ENCODE measurements around the gene SLC26A1.

Gene SLC26A1

GRCh38 chr4:989722-990471 lies 3.3 kb downstream of the SLC26A1 start:
- Histone ChIP-seq H3K4me1 (ENCODE audit: insufficient read depth, insufficient read length) (peaks cover 20% of the 10 kb centered on the region), H3K4me3 (ENCODE audit: insufficient read length, low read depth) (no peak overlapping the region), H3K9me3 (ENCODE audit: insufficient read depth, low read length) (no peaks in the 10 kb centered on the region), H3K27me3 (ENCODE audit: insufficient read depth, insufficient read length) (peaks cover 14% of the 10 kb centered on the region), H3K36me3 (ENCODE audit: insufficient read depth, insufficient read length, low read length) (peaks cover 7% of the 10 kb centered on the region), H3K9ac (ENCODE audit: insufficient read length, low read depth) (no peak overlapping the region)
- DNase-seq (ENCODE audit: low read depth, low spot score), result no peak
- TF ChIP-seq SUZ12 (IDR thresholded peaks at IDR 0.05; ENCODE audit: extremely low read depth, insufficient read depth, insufficient read length) (no peak), YY1 (IDR thresholded peaks at IDR 0.05; ENCODE audit: insufficient read depth, insufficient read length) (no peak), ZNF274 (IDR thresholded peaks at IDR 0.05; ENCODE audit: low read depth, low read length) (no peak)

- H3K9ac ChIP-seq (ENCODE audit: insufficient read length, low read depth), result no peak overlapping the region
- H3K4me1 ChIP-seq (ENCODE audit: insufficient read depth, insufficient read length), result peaks cover 20% of the 10 kb centered on the region
- peaks cover 7% of the 10 kb centered on the region for H3K36me3 ChIP-seq (ENCODE audit: insufficient read depth, insufficient read length, low read length)
- peaks cover 14% of the 10 kb centered on the region for H3K27me3 ChIP-seq (ENCODE audit: insufficient read depth, insufficient read length)
- no peak for TF ChIP-seq YY1 (IDR thresholded peaks at IDR 0.05; ENCODE audit: insufficient read depth, insufficient read length)
- TF ChIP-seq ZNF274 (IDR thresholded peaks at IDR 0.05; ENCODE audit: low read depth, low read length), result no peak
- no peak for TF ChIP-seq SUZ12 (IDR thresholded peaks at IDR 0.05; ENCODE audit: extremely low read depth, insufficient read depth, insufficient read length)
- H3K9me3 ChIP-seq (ENCODE audit: insufficient read depth, low read length), result no peaks in the 10 kb centered on the region
- H3K4me3 ChIP-seq (ENCODE audit: insufficient read length, low read depth), result no peak overlapping the region
- no peak for DNase-seq (ENCODE audit: low read depth, low spot score)
Observed at GRCh38 chr4:988726-989721, 4.2 kb downstream of the SLC26A1 start.

- peaks cover 11% of the 10 kb centered on the region for H3K4me1 ChIP-seq (ENCODE audit: insufficient read depth, insufficient read length)
- no peak for DNase-seq (ENCODE audit: low read depth, low spot score)
- peaks cover 14% of the 10 kb centered on the region for H3K27me3 ChIP-seq (ENCODE audit: insufficient read depth, insufficient read length)
- H3K9ac ChIP-seq (ENCODE audit: insufficient read length, low read depth), result peak overlapping the region; percentile 14
- no peaks in the 10 kb centered on the region for H3K9me3 ChIP-seq (ENCODE audit: insufficient read depth, low read length)
- peaks cover 7% of the 10 kb centered on the region for H3K36me3 ChIP-seq (ENCODE audit: insufficient read depth, insufficient read length, low read length)
- H3K4me3 ChIP-seq (ENCODE audit: insufficient read length, low read depth), result peak overlapping the region; percentile 67
- TF ChIP-seq YY1 (IDR thresholded peaks at IDR 0.05; ENCODE audit: insufficient read depth, insufficient read length), result no peak
- no peak for TF ChIP-seq ZNF274 (IDR thresholded peaks at IDR 0.05; ENCODE audit: low read depth, low read length)
- no peak for TF ChIP-seq SUZ12 (IDR thresholded peaks at IDR 0.05; ENCODE audit: extremely low read depth, insufficient read depth, insufficient read length)
Observed at GRCh38 chr4:987624-988513, 5.3 kb downstream of the SLC26A1 start.

- Histone ChIP-seq H3K4me1 (ENCODE audit: insufficient read depth, insufficient read length) (peaks cover 9% of the 10 kb centered on the region), H3K27me3 (ENCODE audit: insufficient read depth, insufficient read length) (peaks cover 14% of the 10 kb centered on the region), H3K4me3 (ENCODE audit: insufficient read length, low read depth) (peak within 1 kb of the TSS; percentile 67), H3K9ac (ENCODE audit: insufficient read length, low read depth) (peak within 1 kb of the TSS; percentile 83), H3K9me3 (ENCODE audit: insufficient read depth, low read length) (no peaks in the 10 kb centered on the region), H3K36me3 (ENCODE audit: insufficient read depth, insufficient read length, low read length) (peaks cover 7% of the 10 kb centered on the region)
- TF ChIP-seq SUZ12 (IDR thresholded peaks at IDR 0.05; ENCODE audit: extremely low read depth, insufficient read depth, insufficient read length), result no peak
- TF ChIP-seq YY1 (IDR thresholded peaks at IDR 0.05; ENCODE audit: insufficient read depth, insufficient read length), result no peak
- TF ChIP-seq ZNF274 (IDR thresholded peaks at IDR 0.05; ENCODE audit: low read depth, low read length), result no peak
- no peak for DNase-seq (ENCODE audit: low read depth, low spot score)
Observed at GRCh38 chr4:986879-987623, 6.2 kb downstream of the SLC26A1 start, which contains the start of gene IDUA. IDUA (plus strand) TSS chr4:987044; CDS start chr4:987085, 41 bp downstream.

- DNase-seq (ENCODE audit: low read depth, low spot score), result no peak
- H3K9ac ChIP-seq (ENCODE audit: insufficient read length, low read depth), result peak overlapping the region; percentile 83
- peaks cover 9% of the 10 kb centered on the region for H3K4me1 ChIP-seq (ENCODE audit: insufficient read depth, insufficient read length)
- H3K4me3 ChIP-seq (ENCODE audit: insufficient read length, low read depth), result peak overlapping the region; percentile 67
- H3K9me3 ChIP-seq (ENCODE audit: insufficient read depth, low read length), result no peaks in the 10 kb centered on the region
- H3K27me3 ChIP-seq (ENCODE audit: insufficient read depth, insufficient read length), result peaks cover 14% of the 10 kb centered on the region
- TF ChIP-seq YY1 (IDR thresholded peaks at IDR 0.05; ENCODE audit: insufficient read depth, insufficient read length) (no peak), ZNF274 (IDR thresholded peaks at IDR 0.05; ENCODE audit: low read depth, low read length) (no peak), SUZ12 (IDR thresholded peaks at IDR 0.05; ENCODE audit: extremely low read depth, insufficient read depth, insufficient read length) (no peak)
- H3K36me3 ChIP-seq (ENCODE audit: insufficient read depth, insufficient read length, low read length), result peaks cover 7% of the 10 kb centered on the region
Observed at GRCh38 chr4:986428-986878, 6.8 kb downstream of the SLC26A1 start.

All from NT2/D1 (cell line).